HTERT RPE-1 (cell line): ENCODE results near the gene MAGEC2.

Experiments
- in situ Hi-C: fragments of 300-500 bp; cut with MboI; formaldehyde crosslinking; loops from 4 replicates; pipeline ENCODE4 v1.14.3; 2020; ENCODE audit warnings: low sequenced_read_pairs

The MAGEC2 gene, protein sequence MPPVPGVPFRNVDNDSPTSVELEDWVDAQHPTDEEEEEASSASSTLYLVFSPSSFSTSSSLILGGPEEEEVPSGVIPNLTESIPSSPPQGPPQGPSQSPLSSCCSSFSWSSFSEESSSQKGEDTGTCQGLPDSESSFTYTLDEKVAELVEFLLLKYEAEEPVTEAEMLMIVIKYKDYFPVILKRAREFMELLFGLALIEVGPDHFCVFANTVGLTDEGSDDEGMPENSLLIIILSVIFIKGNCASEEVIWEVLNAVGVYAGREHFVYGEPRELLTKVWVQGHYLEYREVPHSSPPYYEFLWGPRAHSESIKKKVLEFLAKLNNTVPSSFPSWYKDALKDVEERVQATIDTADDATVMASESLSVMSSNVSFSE

DNA sequence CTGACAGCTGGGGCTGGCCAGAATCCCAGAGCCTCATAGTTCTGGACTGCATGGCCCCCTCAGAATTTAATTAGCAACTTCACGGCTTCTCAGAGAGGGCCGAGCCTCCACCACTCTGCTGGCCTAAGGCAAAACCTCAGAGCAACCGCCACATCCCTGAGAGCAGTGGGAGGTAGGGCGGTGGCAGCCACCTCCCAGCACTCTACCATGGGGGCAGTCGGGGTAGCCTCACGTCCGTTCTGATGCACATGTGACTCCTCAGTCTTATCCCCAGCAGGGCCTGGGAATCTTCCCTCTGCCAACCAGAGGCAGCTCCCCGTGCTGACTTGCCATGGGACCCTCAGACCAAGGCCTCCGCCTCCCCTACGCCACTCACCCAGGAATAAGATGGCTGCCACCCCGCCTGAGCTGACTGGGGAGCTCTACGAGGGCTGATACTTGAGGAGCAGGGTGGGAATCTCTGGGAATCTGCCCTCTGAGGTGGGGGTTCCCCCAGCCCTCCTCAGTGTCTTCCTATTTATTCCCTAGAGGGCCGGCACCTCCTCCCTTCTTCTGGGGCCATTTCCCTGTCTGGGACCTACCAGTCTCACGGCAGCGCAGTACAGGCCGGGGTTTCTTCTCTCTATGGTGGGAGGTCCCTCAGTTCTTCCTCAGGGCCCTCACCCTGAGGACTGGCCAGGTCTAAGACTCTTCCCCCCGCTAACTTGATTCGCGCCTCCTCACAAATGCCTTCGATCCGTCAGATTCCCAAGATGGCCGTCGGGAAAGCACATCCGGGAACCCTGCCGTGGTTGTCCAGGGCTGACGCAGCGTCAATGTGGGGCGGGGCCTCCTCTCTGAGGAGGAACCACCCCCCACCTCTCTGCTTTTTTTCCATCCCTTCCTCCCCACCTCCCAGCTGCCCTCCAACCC, at the start of gene MAGEC2:
Gene MAGEC2, minus strand, starts transcription at position 769 of the 912 bp plus-strand sequence. CDS start 1,303 bp downstream, outside the sequence.
- in situ Hi-C loops: no loop called here

DNA sequence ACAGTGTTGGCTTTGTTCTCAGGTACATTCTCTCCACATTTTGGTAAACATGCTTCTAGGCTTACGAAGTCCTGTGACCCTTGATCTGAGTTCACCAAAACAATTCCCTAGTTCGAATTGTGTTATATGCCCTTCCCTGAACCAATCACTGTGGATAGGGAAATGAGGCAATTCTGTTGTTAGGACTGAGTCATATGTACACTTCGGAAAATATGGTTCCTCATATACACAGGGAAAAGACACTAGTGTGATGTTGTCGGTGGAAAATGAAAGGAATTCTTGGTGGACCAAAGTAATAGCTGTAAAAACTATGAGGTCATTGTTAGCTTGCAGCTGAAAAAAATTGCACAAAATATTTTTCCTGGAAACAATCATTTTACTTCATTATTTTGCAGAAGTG, 46.6 kb upstream of the MAGEC2 start:
- in situ Hi-C loops: no loop called here

GRCh38 chrX:142251202-142251601, 46.1 kb upstream of the MAGEC2 start:
- in situ Hi-C loops: no loop called here

DNA sequence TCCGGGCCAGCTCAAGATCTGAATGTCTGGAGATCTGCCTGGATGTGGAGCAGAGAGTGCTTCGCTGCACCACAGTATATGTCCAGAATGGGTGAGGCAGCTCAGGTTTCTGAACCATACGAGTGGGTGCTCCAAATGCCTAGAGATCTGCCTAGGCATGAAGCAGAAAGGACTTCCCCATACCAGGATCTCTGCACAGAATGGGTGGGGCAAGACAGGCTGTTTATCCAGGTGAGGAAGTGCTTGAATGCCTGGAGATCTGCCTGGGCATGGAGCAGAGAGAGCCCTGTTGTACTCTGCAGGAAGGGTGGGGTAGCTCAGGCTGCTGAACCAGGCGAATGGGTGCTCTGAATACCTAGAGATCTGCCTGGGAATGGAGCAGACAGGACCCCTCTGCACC, 45.4 kb upstream of the MAGEC2 start:
- in situ Hi-C loops: no loop called here

DNA sequence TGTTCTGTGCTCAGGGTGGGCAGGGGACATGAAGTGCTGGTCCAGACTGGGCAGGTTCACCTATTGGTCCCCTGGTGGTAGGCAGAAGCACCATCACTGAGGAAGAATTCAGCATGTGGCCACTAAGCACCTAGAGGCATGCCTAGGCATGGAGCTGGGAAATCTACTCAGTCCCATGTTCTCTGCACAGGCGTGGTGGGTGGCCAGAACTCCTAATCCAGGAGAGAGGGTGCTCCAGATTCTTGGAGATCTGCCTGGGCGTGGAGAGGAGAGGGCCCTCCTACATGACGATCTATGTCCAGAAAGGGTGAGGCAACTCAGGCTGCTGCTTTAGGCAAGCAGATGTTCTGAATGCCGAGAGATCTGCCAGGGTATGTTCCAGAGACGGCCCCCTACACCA, 44.6 kb upstream of the MAGEC2 start:
- in situ Hi-C loops: no loop called here

DNA sequence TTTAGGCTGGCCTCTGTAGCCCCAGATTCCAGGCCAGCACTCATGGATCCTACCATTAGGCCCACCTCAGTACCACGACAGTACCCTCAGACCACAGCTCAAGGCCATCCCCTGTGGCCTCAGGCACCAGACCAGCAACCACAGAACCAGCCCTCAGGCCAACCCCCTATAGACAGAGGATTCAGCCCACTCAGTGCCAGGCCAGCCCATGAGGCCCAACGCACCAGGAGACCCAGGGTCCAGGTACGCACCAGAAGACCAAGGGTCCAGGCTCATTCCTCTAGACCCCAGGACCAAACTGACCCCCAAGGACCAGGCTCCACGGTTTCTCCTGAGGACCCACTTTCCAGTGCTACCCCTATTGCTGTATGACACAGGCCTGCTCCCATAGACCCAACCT, 39.5 kb upstream of the MAGEC2 start:
- in situ Hi-C loops: no loop called here

DNA sequence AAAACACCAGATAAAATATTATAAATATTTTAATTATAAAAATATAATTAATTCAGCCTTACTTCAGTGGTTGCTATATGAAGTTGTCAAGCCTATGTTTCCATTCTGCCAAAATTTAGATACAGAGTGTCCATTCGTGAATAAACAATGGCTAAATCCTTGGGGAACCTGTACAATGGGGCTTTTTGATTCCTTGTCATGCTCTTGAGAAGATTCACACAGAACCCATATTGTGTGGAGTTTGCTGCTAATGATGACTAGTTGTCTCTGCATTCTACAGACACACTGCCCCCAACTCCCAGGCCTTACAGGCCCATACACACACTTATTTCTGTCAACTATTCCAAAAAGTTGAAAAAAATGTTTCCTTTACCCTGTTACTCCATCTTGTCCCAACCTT, 33.4 kb upstream of the MAGEC2 start:
- in situ Hi-C loops: no loop called here

- in situ Hi-C loops: no loop called here
Observed at GRCh38 chrX:142233400-142233799, 28.3 kb upstream of the MAGEC2 start.

GRCh38 chrX:142214081-142214480, 9.0 kb upstream of the MAGEC2 start:
- in situ Hi-C loops: no loop called here

GRCh38 chrX:142201113-142201512, 4.0 kb downstream of the MAGEC2 start:
- in situ Hi-C loops: no loop called here

DNA sequence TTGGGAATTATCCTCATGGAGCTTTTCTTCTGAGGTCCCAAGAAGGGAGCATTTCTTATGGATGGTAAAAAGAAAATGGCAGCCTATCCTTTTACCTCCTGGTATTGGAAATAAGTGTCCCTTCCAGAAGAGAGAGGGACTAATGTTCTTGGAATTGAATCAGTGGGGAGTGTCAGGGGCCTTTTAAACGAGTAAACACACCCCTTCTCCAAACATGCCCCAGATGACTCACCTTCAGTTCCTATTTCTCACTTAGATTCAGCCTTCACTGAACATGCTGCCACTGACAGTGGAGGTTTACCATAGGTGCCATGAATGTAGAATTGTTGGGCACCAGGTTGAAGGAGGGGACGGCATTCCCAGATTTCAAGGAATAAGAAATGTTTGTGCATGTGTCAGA, 19.0 kb downstream of the MAGEC2 start:
- in situ Hi-C loops: no loop called here

DNA sequence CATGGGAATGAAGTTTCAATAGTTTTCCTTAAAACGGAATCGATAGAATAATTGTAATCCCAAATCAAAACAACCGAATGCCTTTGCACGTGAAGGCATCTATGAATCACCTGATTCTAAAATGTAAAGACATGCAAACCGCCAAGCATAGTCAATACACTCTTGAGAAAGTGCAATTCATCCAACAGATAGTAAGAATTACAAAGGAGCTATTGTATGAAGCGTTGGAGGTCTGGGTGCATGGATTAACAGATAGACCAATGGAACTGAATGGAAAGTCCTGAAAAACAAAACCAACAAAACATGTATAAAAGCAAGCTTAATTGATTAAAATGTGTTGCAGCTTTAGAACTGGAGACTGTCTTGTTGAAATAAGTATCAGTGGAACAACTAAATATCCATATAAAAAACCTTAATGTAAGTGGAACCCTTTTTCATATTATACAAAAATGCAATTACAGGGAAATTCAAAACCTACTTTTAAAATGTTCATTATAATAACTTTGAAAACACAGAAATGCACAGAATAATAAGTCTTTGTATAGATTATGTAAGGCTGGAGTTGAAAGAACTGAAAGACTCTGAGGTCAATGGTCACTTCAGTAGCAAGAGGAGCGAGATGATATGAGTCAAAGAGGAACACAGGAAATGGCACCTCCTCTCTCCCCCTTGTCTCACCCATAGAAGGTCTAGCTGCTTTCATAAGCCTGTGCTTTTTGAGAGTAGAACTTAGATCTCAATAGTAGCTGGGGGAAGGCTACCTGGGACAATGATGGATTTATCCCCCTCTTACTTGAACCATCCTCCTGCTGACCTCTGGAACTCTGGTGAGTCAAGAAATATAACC, 20.1 kb downstream of the MAGEC2 start:
- in situ Hi-C loops: no loop called here

- in situ Hi-C loops: no loop called here
Observed at GRCh38 chrX:142156567-142156966, 48.5 kb downstream of the MAGEC2 start.
